Mesothelial cell of epicardium (in vitro differentiated cells): Measurements from ENCODE around the gene PRRG1. TPM values are rescaled to one million over a fixed set of nuclear protein-coding genes. Genes with fewer than 3 reads are reported as not detected.
"Not testable (repeated sequence)": the region's sequence is repeated elsewhere in the genome, so short reads cannot be mapped to it uniquely, and the experiment has no call there.

ENCODE experiments used
- DNase-seq, 2 experiments: peaks; one replicate each; pipeline ENCODE4 v3.0.0; 2021; ENCODE audit warnings: low spot score in 2 of 2; ENCODE audit not compliant: unreplicated experiment in 2 of 2
- H3K27ac Mint-ChIP-seq: 2 replicates; pipeline ENCODE4 v1.8.0; 2021; ENCODE audit warnings: mixed read lengths
- H3K27me3 Mint-ChIP-seq: 2 replicates; pipeline ENCODE4 v1.8.0; 2021; ENCODE audit warnings: low read depth, mixed read lengths
- H3K36me3 Mint-ChIP-seq: 2 replicates; pipeline ENCODE4 v1.8.0; 2021; ENCODE audit warnings: mixed read lengths
- H3K4me1 Mint-ChIP-seq: 2 replicates; pipeline ENCODE4 v1.8.0; 2021; ENCODE audit warnings: mixed read lengths
- H3K4me3 Mint-ChIP-seq: 2 replicates; pipeline ENCODE4 v1.8.0; 2021; ENCODE audit warnings: mild to moderate bottlenecking, moderate library complexity, mixed read lengths
- H3K9me3 Mint-ChIP-seq: 2 replicates; pipeline ENCODE4 v1.8.0; 2021; ENCODE audit warnings: mixed read lengths
- total RNA-seq: library from RNA; stranded (reverse); gene quantifications from 3 replicates; pipeline ENCODE4 v1.2.1, GENCODE V29; 2021
- TF ChIP-seq, protein P1 (sequence below): fragments of 200-600 bp; sonication (generic); IDR thresholded peaks from one replicate; pipeline ENCODE4 v1.5.0; 2021; ENCODE audit warnings: antibody characterized with exemption; ENCODE audit not compliant: unreplicated experiment

The PRRG1 gene
- total RNA-seq, 1 donor from 2014 or later: 8.5 TPM

DNA sequence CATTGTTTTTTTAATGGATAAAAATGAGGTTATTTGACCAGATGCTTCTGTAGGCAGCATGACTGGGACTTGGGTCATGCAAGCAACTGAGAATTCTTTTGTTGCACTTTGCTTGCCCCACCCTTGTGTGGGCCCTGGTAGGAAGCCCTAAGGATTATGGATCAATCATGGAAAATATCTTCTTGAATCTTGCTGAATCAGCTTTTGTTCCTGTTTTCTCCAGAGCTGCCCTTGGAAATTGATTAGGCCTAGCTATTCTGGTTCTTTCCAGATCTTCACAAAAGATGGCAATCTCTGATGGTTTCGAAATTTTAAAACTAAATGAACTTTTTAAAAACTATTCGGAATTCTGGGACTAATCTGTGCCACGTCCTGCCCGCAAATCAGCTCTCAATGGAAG lies 58.6 kb downstream of the PRRG1 start:
- Mint-ChIP-seq H3K4me3 (no peak overlapping the region), H3K4me1 (peaks cover 18% of the 10 kb centered on the region), H3K36me3 (peaks cover 2% of the 10 kb centered on the region), H3K9me3 (peaks cover 9% of the 10 kb centered on the region), H3K27me3 (no peaks in the 10 kb centered on the region), H3K27ac (no peak overlapping the region)
- no peak for DNase-seq
- TF ChIP-seq, protein P1, sequence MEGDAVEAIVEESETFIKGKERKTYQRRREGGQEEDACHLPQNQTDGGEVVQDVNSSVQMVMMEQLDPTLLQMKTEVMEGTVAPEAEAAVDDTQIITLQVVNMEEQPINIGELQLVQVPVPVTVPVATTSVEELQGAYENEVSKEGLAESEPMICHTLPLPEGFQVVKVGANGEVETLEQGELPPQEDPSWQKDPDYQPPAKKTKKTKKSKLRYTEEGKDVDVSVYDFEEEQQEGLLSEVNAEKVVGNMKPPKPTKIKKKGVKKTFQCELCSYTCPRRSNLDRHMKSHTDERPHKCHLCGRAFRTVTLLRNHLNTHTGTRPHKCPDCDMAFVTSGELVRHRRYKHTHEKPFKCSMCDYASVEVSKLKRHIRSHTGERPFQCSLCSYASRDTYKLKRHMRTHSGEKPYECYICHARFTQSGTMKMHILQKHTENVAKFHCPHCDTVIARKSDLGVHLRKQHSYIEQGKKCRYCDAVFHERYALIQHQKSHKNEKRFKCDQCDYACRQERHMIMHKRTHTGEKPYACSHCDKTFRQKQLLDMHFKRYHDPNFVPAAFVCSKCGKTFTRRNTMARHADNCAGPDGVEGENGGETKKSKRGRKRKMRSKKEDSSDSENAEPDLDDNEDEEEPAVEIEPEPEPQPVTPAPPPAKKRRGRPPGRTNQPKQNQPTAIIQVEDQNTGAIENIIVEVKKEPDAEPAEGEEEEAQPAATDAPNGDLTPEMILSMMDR: no peak

DNA sequence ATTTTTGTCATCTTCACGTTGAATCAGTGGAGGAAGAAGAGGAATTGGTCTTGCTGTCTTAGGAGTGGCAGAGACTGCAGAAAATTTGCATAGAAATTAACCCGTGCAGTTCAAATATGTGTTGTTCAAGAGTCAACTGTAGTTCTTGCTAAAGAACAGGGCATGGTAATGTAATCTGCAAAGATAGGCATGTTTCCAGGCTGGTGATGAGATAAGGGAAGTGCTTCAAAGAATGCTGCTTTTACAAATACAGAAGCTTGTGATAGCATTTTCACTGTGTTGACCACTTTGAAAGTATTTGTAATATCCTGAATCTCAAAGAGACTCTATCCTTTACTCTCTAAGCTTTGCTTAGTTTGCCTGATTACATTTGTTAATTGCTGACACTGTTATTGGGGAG lies 60.1 kb downstream of the PRRG1 start:
- no peak for DNase-seq
- Mint-ChIP-seq H3K4me1 (peaks cover 18% of the 10 kb centered on the region), H3K4me3 (no peak overlapping the region), H3K27ac (no peak overlapping the region), H3K27me3 (no peaks in the 10 kb centered on the region), H3K36me3 (peaks cover 5% of the 10 kb centered on the region), H3K9me3 (peaks cover 22% of the 10 kb centered on the region)
- TF ChIP-seq, protein P1: no peak

DNA sequence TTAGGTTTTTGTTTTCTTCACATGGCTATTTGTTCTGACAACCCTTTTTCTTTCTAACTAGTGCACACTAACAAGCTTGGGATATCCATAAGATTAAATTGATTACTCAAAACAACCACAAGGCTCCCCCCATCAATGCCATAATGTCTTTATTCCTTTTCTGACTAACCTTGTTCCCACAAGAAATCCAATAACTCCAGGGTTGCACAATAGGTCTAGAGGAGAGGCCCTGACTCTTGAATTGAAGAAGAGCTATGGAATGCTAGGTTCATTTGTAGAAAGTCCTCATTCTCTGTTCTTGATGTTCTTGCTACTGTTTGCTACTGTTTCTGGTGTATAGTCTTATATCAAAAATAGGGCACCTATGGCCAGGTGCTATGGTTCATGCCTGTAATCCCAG lies 71.0 kb downstream of the PRRG1 start:
- no peak overlapping the region for H3K4me3 Mint-ChIP-seq
- peaks cover 14% of the 10 kb centered on the region for H3K9me3 Mint-ChIP-seq
- H3K27me3 Mint-ChIP-seq: no peaks in the 10 kb centered on the region
- no peaks in the 10 kb centered on the region for H3K4me1 Mint-ChIP-seq
- DNase-seq: no peak
- H3K36me3 Mint-ChIP-seq: no peaks in the 10 kb centered on the region
- no peak overlapping the region for H3K27ac Mint-ChIP-seq
- TF ChIP-seq, protein P1: no peak

DNA sequence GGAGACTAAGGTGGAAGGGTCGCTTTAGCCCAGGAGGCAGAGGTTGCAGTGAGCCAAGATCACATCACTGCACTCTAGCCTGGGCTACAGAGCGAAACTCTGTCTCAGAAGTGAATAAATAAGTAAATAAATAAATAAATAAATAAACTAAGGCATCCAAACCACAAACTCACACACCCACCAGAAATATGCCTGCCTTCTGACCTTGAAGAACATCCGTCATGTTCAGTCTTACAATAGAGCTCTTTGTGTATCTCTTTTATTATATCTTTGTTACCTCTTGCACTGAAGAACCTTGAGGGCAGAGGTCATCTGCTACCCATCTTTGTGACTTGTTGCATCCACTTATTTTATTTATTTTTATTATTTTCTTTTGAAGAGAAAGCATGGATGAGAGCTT lies 71.6 kb downstream of the PRRG1 start:
- H3K27ac Mint-ChIP-seq: no peak overlapping the region
- no peak for DNase-seq
- no peaks in the 10 kb centered on the region for H3K36me3 Mint-ChIP-seq
- no peaks in the 10 kb centered on the region for H3K27me3 Mint-ChIP-seq
- peaks cover 14% of the 10 kb centered on the region for H3K9me3 Mint-ChIP-seq
- H3K4me1 Mint-ChIP-seq: no peaks in the 10 kb centered on the region
- no peak overlapping the region for H3K4me3 Mint-ChIP-seq
- TF ChIP-seq, protein P1: no peak

DNA sequence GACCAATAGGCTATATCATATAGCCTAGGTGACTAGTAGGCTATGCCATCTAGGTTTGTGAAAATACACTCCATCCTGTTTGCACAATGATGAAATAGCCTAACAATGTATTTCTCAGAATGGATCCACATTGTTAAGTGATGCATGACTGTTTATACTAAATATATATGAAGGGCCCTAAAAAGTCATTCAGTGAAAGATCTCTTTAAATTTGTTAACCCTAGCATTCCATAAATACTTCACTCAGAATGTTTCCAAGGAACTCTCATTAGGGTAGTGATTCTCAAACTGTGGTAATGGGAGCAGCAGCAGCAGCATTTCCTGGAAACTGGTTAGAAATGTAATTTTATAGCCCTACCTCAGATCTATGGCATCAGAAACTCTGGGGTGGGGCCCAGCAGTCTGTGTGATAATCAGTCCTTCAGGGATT lies 74.9 kb downstream of the PRRG1 start:
- Mint-ChIP-seq H3K9me3 (peaks cover 21% of the 10 kb centered on the region), H3K36me3 (peaks cover 5% of the 10 kb centered on the region), H3K4me1 (no peaks in the 10 kb centered on the region), H3K4me3 (no peak overlapping the region), H3K27me3 (no peaks in the 10 kb centered on the region), H3K27ac (no peak overlapping the region)
- DNase-seq: no peak
- TF ChIP-seq, protein P1: no peak

DNA sequence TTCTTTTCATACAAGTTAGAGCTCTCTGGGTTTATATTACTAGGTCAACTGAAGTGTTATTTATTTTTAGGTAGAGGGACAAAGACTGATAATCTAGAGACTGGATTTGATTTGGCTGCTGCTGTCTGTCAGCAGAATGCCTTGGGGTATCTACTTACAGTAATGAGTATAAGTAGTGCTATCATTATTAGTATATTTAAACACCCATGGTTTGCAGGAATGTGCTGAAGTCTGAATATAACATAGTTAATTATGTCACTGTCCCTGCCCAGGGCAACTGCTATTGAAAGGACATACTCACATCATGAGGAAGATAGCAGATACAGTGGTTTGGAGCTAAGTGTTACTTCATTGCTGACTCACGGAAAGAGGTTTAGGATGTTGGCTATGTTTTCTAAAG lies 76.2 kb downstream of the PRRG1 start:
- H3K4me3 Mint-ChIP-seq: no peak overlapping the region
- no peak overlapping the region for H3K27ac Mint-ChIP-seq
- TF ChIP-seq, protein P1: no peak
- no peaks in the 10 kb centered on the region for H3K27me3 Mint-ChIP-seq
- no peak for DNase-seq
- peaks cover 7% of the 10 kb centered on the region for H3K36me3 Mint-ChIP-seq
- no peaks in the 10 kb centered on the region for H3K4me1 Mint-ChIP-seq
- peaks cover 23% of the 10 kb centered on the region for H3K9me3 Mint-ChIP-seq

DNA sequence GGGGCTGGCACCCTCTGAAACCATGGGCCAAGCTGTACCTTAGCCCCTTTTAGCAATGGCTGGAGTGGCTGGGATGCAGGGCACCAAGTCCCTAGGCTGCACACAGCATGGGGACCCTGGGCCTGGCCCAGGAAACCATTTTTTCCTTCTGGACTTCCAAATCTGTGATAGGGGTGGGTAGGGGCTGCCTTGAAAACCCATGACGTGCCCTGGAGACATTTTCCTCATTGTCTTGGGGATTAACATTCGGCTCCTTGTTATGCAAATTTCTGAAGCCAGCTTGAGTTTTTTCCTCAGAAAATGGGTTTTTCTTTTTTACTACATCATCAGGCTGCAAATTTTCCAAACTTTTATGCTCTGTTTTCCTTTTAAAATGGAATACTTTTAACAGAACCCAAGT lies 79.8 kb downstream of the PRRG1 start:
- DNase-seq, H3K4me3 Mint-ChIP-seq, H3K27me3 Mint-ChIP-seq, H3K4me1 Mint-ChIP-seq, H3K27ac Mint-ChIP-seq: not testable (repeated sequence)
- Mint-ChIP-seq H3K9me3 (peaks cover 38% of the 10 kb centered on the region), H3K36me3 (peaks cover 11% of the 10 kb centered on the region)
